ENCODE measurements around the gene LARP6. TPM values are rescaled to one million over a fixed set of nuclear protein-coding genes. Genes with fewer than 3 reads are reported as not detected.
"Not testable (repeated sequence)": the region's sequence is repeated elsewhere in the genome, so short reads cannot be mapped to it uniquely, and the experiment has no call there.

Gene LARP6
- total and polyA plus RNA-seq, 2 of the 4 experiments (the other 2 are of a cell fraction), result 36.4 to 135 TPM

- TF ChIP-seq MXI1 (IDR thresholded peaks at IDR 0.05; ENCODE audit: borderline replicate concordance, low read depth, low read length) (no peak), RCOR1 (IDR thresholded peaks at IDR 0.05; ENCODE audit: insufficient replicate concordance, low read length) (no peak)
Observed at GRCh38 chr15:70873232-70874054, 19.5 kb upstream of the LARP6 start (continued).

- H2AK5ac ChIP-seq (ENCODE audit: low read depth, low read length); dilution Hi-C loops (cut with HindIII; ENCODE audit: low sequenced_read_pairs, unreplicated experiment); H3K27ac ChIP-seq (ENCODE audit: insufficient read depth, low read length); H4K8ac ChIP-seq (ENCODE audit: low read depth in 2 of 2, low read length in 2 of 2); H3K56ac ChIP-seq (ENCODE audit: extremely low read depth, insufficient read depth, low read length); H3K18ac ChIP-seq (ENCODE audit: low read depth, low read length); H2BK120ac ChIP-seq (ENCODE audit: low read depth, low read length); H4K91ac ChIP-seq (ENCODE audit: insufficient read depth, low read depth, low read length); H3K9me3 ChIP-seq (ENCODE audit: control insufficient read depth, insufficient read depth, low read length); DNase-seq; H3K4ac ChIP-seq (ENCODE audit: low read depth, low read length); H3K9ac ChIP-seq (ENCODE audit: low read depth, low read length); H2BK20ac ChIP-seq (ENCODE audit: low read depth, low read length); ATAC-seq (ENCODE audit: low read depth); H3K27me3 ChIP-seq (ENCODE audit: control insufficient read depth, insufficient read depth, low read length); H3K9me1 ChIP-seq (ENCODE audit: insufficient read depth, low read length); POLR2A ChIA-PET (ENCODE audit: unreplicated experiment); BruUV-seq (replicated peaks); H3K36me3 ChIP-seq (ENCODE audit: control insufficient read depth, insufficient read depth, low read length); H2AFZ ChIP-seq (replicated peaks; ENCODE audit: low read length, poor library complexity); H3K4me3 ChIP-seq (ENCODE audit: insufficient read depth, low read depth, low read length); H4K20me1 ChIP-seq (ENCODE audit: insufficient read depth, low read length); H4K5ac ChIP-seq (ENCODE audit: low read depth, low read length); H3K14ac ChIP-seq (replicated peaks; ENCODE audit: low read depth, low read length); H2AK9ac ChIP-seq (replicated peaks; ENCODE audit: low read depth, low read length, poor library complexity); H2BK15ac ChIP-seq (ENCODE audit: low read depth, low read length); H3K23ac ChIP-seq (ENCODE audit: low read depth, low read length); H3K4me2 ChIP-seq (ENCODE audit: low read depth, low read length); H2BK5ac ChIP-seq (ENCODE audit: low read depth, low read length, poor library complexity, severe bottlenecking); CTCF ChIA-PET: not testable (repeated sequence)
- Histone ChIP-seq H3K79me1 (ENCODE audit: low read depth in 1 of 2, low read length in 2 of 2) (peaks cover 0 to 14% of the 10 kb centered on the region in 2 experiments; a peak in 1 of 4 replicates), H3K4me1 (ENCODE audit: control insufficient read depth, insufficient read depth, low read length) (peaks cover 16% of the 10 kb centered on the region)
- intact Hi-C loops (cut with micrococcal nuclease) (loop anchor here (10.0 kb wide), 1 partner anchor 1397 kb away; no protein-coding TSS in a partner anchor), in situ Hi-C loops (cut with MboI; ENCODE audit: low sequenced_read_pairs) (loop anchor here (10.0 kb wide), 2 partner anchors 47 to 187 kb away; no protein-coding TSS in a partner anchor)
- WGBS, 2 experiments (ENCODE audit: extremely low coverage in 2 of 2, insufficient read length in 1 of 2), result no CpG with 5 or more reads among the region's 34 CpGs
Observed at GRCh38 chr15:70871490-70871889, 17.5 kb upstream of the LARP6 start.

All from IMR-90 (cell line).